NCI-H510A (cell line): ENCODE data around the gene SIPA1L3.

Experiments
- DNase-seq: peaks from one replicate; lab custom pipeline; 2025; lab: John Stamatoyannopoulos, UW

SIPA1L3 gene

GRCh38 chr19:37999309-38000213 is 92.6 kb downstream of the SIPA1L3 start:
- DNase-seq, result no peak

- no peak for DNase-seq
Measured at GRCh38 chr19:38001158-38001781, 94.3 kb downstream of the SIPA1L3 start.

GRCh38 chr19:38003438-38004185 is 96.6 kb downstream of the SIPA1L3 start:
- DNase-seq, result peak; percentile 74

GRCh38 chr19:38004186-38004520 is 97.1 kb downstream of the SIPA1L3 start:
- DNase-seq, result no peak

- peak; percentile 86 for DNase-seq
Measured at GRCh38 chr19:38004521-38005223, 97.7 kb downstream of the SIPA1L3 start.

- no peak for DNase-seq
Measured at GRCh38 chr19:38005224-38005614, 98.2 kb downstream of the SIPA1L3 start.

- DNase-seq, result no peak
Measured at GRCh38 chr19:38006361-38007045, 99.5 kb downstream of the SIPA1L3 start.

- no peak for DNase-seq
Measured at GRCh38 chr19:38009650-38010242, 102.7 kb downstream of the SIPA1L3 start.

- no peak for DNase-seq
Measured at GRCh38 chr19:38011426-38011825, 104.4 kb downstream of the SIPA1L3 start.

GRCh38 chr19:38012290-38012689 is 105.3 kb downstream of the SIPA1L3 start:
- DNase-seq, result no peak

GRCh38 chr19:38012944-38013343 is 105.9 kb downstream of the SIPA1L3 start:
- DNase-seq, result no peak

GRCh38 chr19:38013913-38014580 is 107.0 kb downstream of the SIPA1L3 start:
- no peak for DNase-seq

GRCh38 chr19:38015216-38015615 is 108.2 kb downstream of the SIPA1L3 start:
- DNase-seq, result no peak

GRCh38 chr19:38015761-38016160 is 108.8 kb downstream of the SIPA1L3 start:
- no peak for DNase-seq

- no peak for DNase-seq
Measured at GRCh38 chr19:38017401-38018151, 110.6 kb downstream of the SIPA1L3 start.

- no peak for DNase-seq
Measured at GRCh38 chr19:38018694-38019395, 111.8 kb downstream of the SIPA1L3 start.

GRCh38 chr19:38019396-38019724 is 112.4 kb downstream of the SIPA1L3 start:
- no peak for DNase-seq

GRCh38 chr19:38020311-38020710 is 113.3 kb downstream of the SIPA1L3 start:
- DNase-seq, result no peak

- no peak for DNase-seq
Measured at GRCh38 chr19:38021352-38021751, 114.3 kb downstream of the SIPA1L3 start.
